Activated T-cell treated with anti-CD3 and anti-CD28 coated beads for 48 hours (primary cell): ENCODE data around the gene LMF1.
A peak's percentile ranks its signal among the peaks of the same experiment; 100 is the strongest.
"Not testable (repeated sequence)": the region's sequence is repeated elsewhere in the genome, so short reads cannot be mapped to it uniquely, and the experiment has no call there.

Experiments used
- DNase-seq: peaks from one replicate; pipeline ENCODE4 v3.0.0-alpha.2; 2020; ENCODE audit warnings: low read depth

LMF1 gene

GRCh38 chr16:970386-970765 is 408 bp downstream of the LMF1 start:
- no peak for DNase-seq

- no peak for DNase-seq
Observed at GRCh38 chr16:969508-970385, 1.0 kb downstream of the LMF1 start.

- DNase-seq, result no peak
Observed at GRCh38 chr16:968620-969019, 2.2 kb downstream of the LMF1 start.

GRCh38 chr16:967546-968295 is 3.1 kb downstream of the LMF1 start:
- no peak for DNase-seq

GRCh38 chr16:967077-967541 is 3.7 kb downstream of the LMF1 start:
- no peak for DNase-seq

GRCh38 chr16:966505-966904 is 4.3 kb downstream of the LMF1 start:
- no peak for DNase-seq

GRCh38 chr16:966035-966434 is 4.7 kb downstream of the LMF1 start:
- no peak for DNase-seq

GRCh38 chr16:965487-965886 is 5.3 kb downstream of the LMF1 start:
- DNase-seq, result no peak

GRCh38 chr16:965036-965395 is 5.8 kb downstream of the LMF1 start:
- no peak for DNase-seq

GRCh38 chr16:964356-965035 is 6.3 kb downstream of the LMF1 start:
- DNase-seq, result peak; percentile 33

- no peak for DNase-seq
Observed at GRCh38 chr16:963913-964312, 6.9 kb downstream of the LMF1 start.

GRCh38 chr16:962901-963814 is 7.6 kb downstream of the LMF1 start:
- no peak for DNase-seq

GRCh38 chr16:962366-962765 is 8.4 kb downstream of the LMF1 start:
- DNase-seq, result no peak

GRCh38 chr16:959232-960040 is 11.3 kb downstream of the LMF1 start:
- DNase-seq, result no peak

- not testable (repeated sequence) for DNase-seq
Observed at GRCh38 chr16:955766-956165, 15.0 kb downstream of the LMF1 start.

- DNase-seq, result not testable (repeated sequence)
Observed at GRCh38 chr16:953818-954217, 17.0 kb downstream of the LMF1 start.

- no peak for DNase-seq
Observed at GRCh38 chr16:952321-952720, 18.5 kb downstream of the LMF1 start.

- DNase-seq, result no peak
Observed at GRCh38 chr16:951660-952301, 19.0 kb downstream of the LMF1 start.

- not testable (repeated sequence) for DNase-seq
Observed at GRCh38 chr16:950733-951573, 19.8 kb downstream of the LMF1 start.
